Mesendoderm (in vitro differentiated cells): Measurements from ENCODE around the gene NAP1L4.
A peak's percentile ranks its signal among the peaks of the same experiment; 100 is the strongest.

ENCODE experiments used
- DNase-seq: peaks from one replicate; pipeline ENCODE4 v3.0.0; 2013
- H2AK5ac ChIP-seq: 2 replicates; pipeline ENCODE4 v1.6.1; 2013; ENCODE audit warnings: low read length, inconsistent platforms
- H2BK120ac ChIP-seq: 2 replicates; pipeline ENCODE4 v1.6.1; 2013; ENCODE audit warnings: low read depth, mild to moderate bottlenecking, low read length, moderate library complexity, mixed read lengths
- H2BK15ac ChIP-seq: replicated peaks from 2 replicates; pipeline ENCODE4 v1.6.1; 2013; ENCODE audit warnings: low read depth, mild to moderate bottlenecking, moderate library complexity
- H2BK5ac ChIP-seq: 2 replicates; pipeline ENCODE4 v1.6.1; 2013; ENCODE audit warnings: low read length, inconsistent platforms
- H3K18ac ChIP-seq: 2 replicates; pipeline ENCODE4 v1.6.1; 2013; ENCODE audit warnings: mild to moderate bottlenecking, low read length, mixed read lengths
- H3K23ac ChIP-seq: one replicate; pipeline ENCODE4 v1.6.1; 2013; ENCODE audit warnings: low read length
- H3K27ac ChIP-seq: 2 replicates; pipeline ENCODE4 v1.5.1; 2013; ENCODE audit warnings: low read depth, mild to moderate bottlenecking, inconsistent platforms, low read length, moderate library complexity
- H3K27me3 ChIP-seq: 2 replicates; pipeline ENCODE4 v1.6.1; 2013; ENCODE audit warnings: low read length, control low read depth, mild to moderate bottlenecking, inconsistent platforms; ENCODE audit not compliant: insufficient read depth, poor library complexity
- H3K36me3 ChIP-seq: 2 replicates; pipeline ENCODE4 v1.6.1; 2013; ENCODE audit warnings: low read length, inconsistent platforms; ENCODE audit not compliant: control insufficient read depth, insufficient read depth
- H3K4ac ChIP-seq: one replicate; pipeline ENCODE4 v1.6.1; 2013; ENCODE audit warnings: low read depth, mild to moderate bottlenecking, low read length, moderate library complexity
- H3K4me1 ChIP-seq: 2 replicates; pipeline ENCODE4 v1.6.1; 2013; ENCODE audit warnings: low read depth, low read length, inconsistent platforms; ENCODE audit not compliant: control insufficient read depth
- H3K4me2 ChIP-seq: 2 replicates; pipeline ENCODE4 v1.6.1; 2013; ENCODE audit warnings: low read length
- H3K4me3 ChIP-seq: 2 replicates; pipeline ENCODE4 v1.5.1; 2013; ENCODE audit warnings: mild to moderate bottlenecking, low read length
- H3K56ac ChIP-seq: one replicate; pipeline ENCODE4 v1.6.1; 2013; ENCODE audit warnings: low read length
- H3K79me1 ChIP-seq: 2 replicates; pipeline ENCODE4 v1.6.1; 2013; ENCODE audit warnings: low read length, inconsistent platforms
- H3K79me2 ChIP-seq: 2 replicates; pipeline ENCODE4 v1.6.1; 2013; ENCODE audit warnings: mild to moderate bottlenecking, low read length; ENCODE audit not compliant: control insufficient read depth, insufficient read depth
- H3K9ac ChIP-seq: 2 replicates; pipeline ENCODE4 v1.6.1; 2013; ENCODE audit warnings: low read length, inconsistent platforms
- H4K5ac ChIP-seq: one replicate; pipeline ENCODE4 v1.6.1; 2013; ENCODE audit warnings: low read length
- H4K8ac ChIP-seq: one replicate; pipeline ENCODE4 v1.6.1; 2013; ENCODE audit warnings: low read depth, mild to moderate bottlenecking, control low read depth, low read length, moderate library complexity
- WGBS: extraction: QIAGEN DNeasy Blood & Tissue Kit; methylation state at CpG from one replicate; pipeline ENCODE4 v1.1.7; 2013; ENCODE audit warnings: low lambda C conversion rate, missing lambda C conversion rate; ENCODE audit not compliant: insufficient coverage; ENCODE audit errors: extremely low coverage; 5-methylcytosine and 5-hydroxymethylcytosine counted together

Gene NAP1L4

GRCh38 chr11:2915473-2915872 is 76.7 kb downstream of the NAP1L4 start:
- no peak overlapping the region for H3K18ac ChIP-seq
- no peak overlapping the region for H3K4ac ChIP-seq
- H3K56ac ChIP-seq: no peak overlapping the region
- no peaks in the 10 kb centered on the region for H3K27me3 ChIP-seq
- H2AK5ac ChIP-seq: no peak overlapping the region
- H2BK120ac ChIP-seq: no peak overlapping the region
- no peak overlapping the region for H3K23ac ChIP-seq
- H3K9ac ChIP-seq: no peak overlapping the region
- no peak overlapping the region for H3K27ac ChIP-seq
- H2BK5ac ChIP-seq: no peak overlapping the region
- no peaks in the 10 kb centered on the region for H3K79me1 ChIP-seq
- no peak overlapping the region for H4K5ac ChIP-seq
- H3K4me1 ChIP-seq: no peaks in the 10 kb centered on the region
- no peaks in the 10 kb centered on the region for H3K79me2 ChIP-seq
- no CpG with 5 or more reads among the region's 11 CpGs for WGBS
- no peak overlapping the region for H3K4me2 ChIP-seq
- H3K36me3 ChIP-seq: no peaks in the 10 kb centered on the region
- no peak overlapping the region for H2BK15ac ChIP-seq
- DNase-seq: no peak
- no peak overlapping the region for H4K8ac ChIP-seq
- H3K4me3 ChIP-seq: no peak overlapping the region

DNA sequence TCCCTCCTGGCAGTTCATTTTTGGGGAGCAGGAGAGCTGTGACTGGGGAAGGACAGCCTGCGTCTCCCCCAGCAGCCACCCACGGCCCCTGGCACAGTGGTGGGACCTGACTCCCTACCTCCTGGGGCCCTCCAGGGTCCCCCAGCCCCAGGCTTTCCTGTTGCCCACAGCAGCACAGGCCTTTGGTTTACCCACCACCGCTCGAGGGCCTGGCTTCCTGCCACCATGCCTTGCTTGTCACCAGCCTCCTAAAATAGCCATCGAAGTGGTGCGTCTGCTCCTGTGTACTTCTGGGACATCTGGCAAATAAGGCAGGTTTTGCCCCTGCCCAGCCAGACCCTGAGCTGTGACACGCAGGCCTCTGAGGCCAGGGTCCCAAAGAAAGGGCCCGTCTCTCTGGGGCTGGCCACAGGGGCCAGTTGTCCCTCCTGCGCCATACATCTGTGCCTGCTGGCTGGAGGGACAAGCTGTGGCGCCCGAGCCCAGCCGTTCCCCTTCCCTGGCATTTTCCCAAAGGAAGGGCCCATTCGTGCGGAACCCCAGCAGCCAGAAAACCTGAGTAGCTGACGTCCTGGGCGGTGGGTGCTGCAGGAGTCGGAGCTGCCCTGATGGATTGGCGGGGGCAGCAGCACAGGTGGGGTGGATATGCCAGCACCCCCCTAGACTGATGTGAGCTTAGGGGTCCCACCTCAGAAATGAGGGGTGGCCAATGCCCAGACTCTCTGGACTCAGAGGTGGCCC is 77.5 kb downstream of the NAP1L4 start:
- no CpG with 5 or more reads among the region's 18 CpGs for WGBS
- no peaks in the 10 kb centered on the region for H3K79me2 ChIP-seq
- H2BK15ac ChIP-seq: no peak overlapping the region
- no peak overlapping the region for H2AK5ac ChIP-seq
- H3K79me1 ChIP-seq: no peaks in the 10 kb centered on the region
- H3K4me1 ChIP-seq: no peaks in the 10 kb centered on the region
- no peak overlapping the region for H3K27ac ChIP-seq
- H3K9ac ChIP-seq: no peak overlapping the region
- no peak overlapping the region for H3K56ac ChIP-seq
- H3K4me2 ChIP-seq: no peak overlapping the region
- no peak overlapping the region for H3K4ac ChIP-seq
- no peak overlapping the region for H2BK120ac ChIP-seq
- no peaks in the 10 kb centered on the region for H3K36me3 ChIP-seq
- no peak overlapping the region for H3K4me3 ChIP-seq
- H3K27me3 ChIP-seq: no peaks in the 10 kb centered on the region
- no peak overlapping the region for H2BK5ac ChIP-seq
- no peak overlapping the region for H3K23ac ChIP-seq
- H4K5ac ChIP-seq: no peak overlapping the region
- H4K8ac ChIP-seq: no peak overlapping the region
- no peak for DNase-seq
- H3K18ac ChIP-seq: no peak overlapping the region

DNA sequence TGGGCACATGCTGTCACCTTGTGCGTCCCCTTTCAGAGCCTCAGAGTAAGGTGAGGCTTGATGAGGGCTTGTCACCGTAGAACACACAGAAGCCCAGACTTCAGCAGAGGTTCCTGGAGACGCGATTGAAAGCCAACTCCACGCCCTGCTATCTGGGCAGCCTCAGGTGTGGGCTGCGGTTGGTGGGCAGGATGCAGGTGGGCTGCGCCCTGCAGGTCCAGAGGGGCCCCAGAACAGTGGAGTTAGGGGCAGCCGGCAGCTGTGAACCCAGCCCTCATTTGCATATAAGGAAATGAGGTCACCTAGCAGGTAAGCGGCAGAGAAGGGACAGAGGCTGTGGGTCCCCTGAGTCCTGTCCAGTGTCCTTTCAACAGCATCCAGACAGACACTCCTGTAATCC is 78.4 kb downstream of the NAP1L4 start:
- no peaks in the 10 kb centered on the region for H3K4me1 ChIP-seq
- H3K4me3 ChIP-seq: no peak overlapping the region
- no CpG with 5 or more reads among the region's 9 CpGs for WGBS
- H2BK5ac ChIP-seq: no peak overlapping the region
- DNase-seq: no peak
- H3K4me2 ChIP-seq: no peak overlapping the region
- no peaks in the 10 kb centered on the region for H3K36me3 ChIP-seq
- H2AK5ac ChIP-seq: no peak overlapping the region
- no peak overlapping the region for H2BK15ac ChIP-seq
- H3K56ac ChIP-seq: no peak overlapping the region
- H3K18ac ChIP-seq: no peak overlapping the region
- no peak overlapping the region for H4K5ac ChIP-seq
- no peak overlapping the region for H3K27ac ChIP-seq
- no peak overlapping the region for H2BK120ac ChIP-seq
- no peak overlapping the region for H4K8ac ChIP-seq
- no peaks in the 10 kb centered on the region for H3K79me1 ChIP-seq
- no peak overlapping the region for H3K4ac ChIP-seq
- H3K79me2 ChIP-seq: no peaks in the 10 kb centered on the region
- no peaks in the 10 kb centered on the region for H3K27me3 ChIP-seq
- H3K9ac ChIP-seq: no peak overlapping the region
- no peak overlapping the region for H3K23ac ChIP-seq

GRCh38 chr11:2913019-2913431 is 79.1 kb downstream of the NAP1L4 start:
- WGBS: no CpG with 5 or more reads among the region's 13 CpGs
- Histone ChIP-seq H3K23ac (no peak overlapping the region), H3K4me3 (no peak overlapping the region), H3K4me1 (no peaks in the 10 kb centered on the region), H3K79me1 (no peaks in the 10 kb centered on the region), H3K4me2 (no peak overlapping the region), H3K27me3 (no peaks in the 10 kb centered on the region), H3K18ac (no peak overlapping the region), H3K9ac (no peak overlapping the region), H3K79me2 (no peaks in the 10 kb centered on the region), H3K56ac (peak overlapping the region; percentile 22), H3K27ac (no peak overlapping the region), H2AK5ac (no peak overlapping the region), H2BK5ac (no peak overlapping the region), H2BK15ac (no peak overlapping the region), H4K5ac (no peak overlapping the region), H2BK120ac (no peak overlapping the region), H3K4ac (no peak overlapping the region), H3K36me3 (no peaks in the 10 kb centered on the region), H4K8ac (no peak overlapping the region)
- DNase-seq: peak; percentile 53

GRCh38 chr11:2912498-2912897 is 79.6 kb downstream of the NAP1L4 start:
- H2BK5ac ChIP-seq: no peak overlapping the region
- H3K23ac ChIP-seq: no peak overlapping the region
- no peak overlapping the region for H3K56ac ChIP-seq
- H3K27ac ChIP-seq: no peak overlapping the region
- H4K5ac ChIP-seq: no peak overlapping the region
- no peaks in the 10 kb centered on the region for H3K36me3 ChIP-seq
- H2BK15ac ChIP-seq: no peak overlapping the region
- H3K4me2 ChIP-seq: no peak overlapping the region
- H3K4ac ChIP-seq: no peak overlapping the region
- WGBS: no CpG with 5 or more reads among the region's 5 CpGs
- H3K4me1 ChIP-seq: no peaks in the 10 kb centered on the region
- no peak overlapping the region for H3K18ac ChIP-seq
- no peaks in the 10 kb centered on the region for H3K79me2 ChIP-seq
- H4K8ac ChIP-seq: no peak overlapping the region
- no peak overlapping the region for H2AK5ac ChIP-seq
- no peak overlapping the region for H2BK120ac ChIP-seq
- H3K79me1 ChIP-seq: no peaks in the 10 kb centered on the region
- no peak overlapping the region for H3K4me3 ChIP-seq
- peak; percentile 92 for DNase-seq
- no peaks in the 10 kb centered on the region for H3K27me3 ChIP-seq
- H3K9ac ChIP-seq: no peak overlapping the region
